PC-9 (cell line): ENCODE measurements around the gene ZNF785.

Source experiments
- EZH2 ChIP-seq: fragments of 200-600 bp; sonication (generic); IDR thresholded peaks from 2 replicates; pipeline ENCODE4 v1.8.0; 2017; ENCODE audit warnings: antibody characterized with exemption, low read depth
- TF ChIP-seq, protein P1 (sequence below): fragments of 200-600 bp; sonication (generic); conservative IDR thresholded peaks from 2 replicates; pipeline ENCODE4 v1.6.1; 2017; ENCODE audit warnings: mixed run types, antibody characterized with exemption, mild to moderate bottlenecking, moderate library complexity

DNA sequence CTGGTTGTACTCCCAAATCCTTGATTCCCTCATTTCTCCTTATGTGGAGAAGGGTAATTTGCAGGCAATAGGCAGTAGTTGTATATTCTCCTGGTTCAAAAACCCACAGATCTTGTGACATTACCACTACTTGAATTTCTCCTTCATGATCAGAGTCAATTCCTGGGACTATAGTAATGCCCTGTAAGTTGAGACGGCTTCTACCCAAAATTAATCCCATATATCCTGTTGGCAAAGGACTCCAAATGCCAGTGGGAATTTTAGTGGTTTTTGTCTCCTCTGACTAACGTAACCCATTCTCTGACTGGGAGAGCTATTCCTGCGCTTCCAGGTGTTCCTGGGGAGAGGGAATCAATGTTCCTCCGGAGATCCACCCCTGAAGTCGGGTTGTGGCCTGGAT lies 36.3 kb upstream of the ZNF785 start:
- TF ChIP-seq, protein P1, sequence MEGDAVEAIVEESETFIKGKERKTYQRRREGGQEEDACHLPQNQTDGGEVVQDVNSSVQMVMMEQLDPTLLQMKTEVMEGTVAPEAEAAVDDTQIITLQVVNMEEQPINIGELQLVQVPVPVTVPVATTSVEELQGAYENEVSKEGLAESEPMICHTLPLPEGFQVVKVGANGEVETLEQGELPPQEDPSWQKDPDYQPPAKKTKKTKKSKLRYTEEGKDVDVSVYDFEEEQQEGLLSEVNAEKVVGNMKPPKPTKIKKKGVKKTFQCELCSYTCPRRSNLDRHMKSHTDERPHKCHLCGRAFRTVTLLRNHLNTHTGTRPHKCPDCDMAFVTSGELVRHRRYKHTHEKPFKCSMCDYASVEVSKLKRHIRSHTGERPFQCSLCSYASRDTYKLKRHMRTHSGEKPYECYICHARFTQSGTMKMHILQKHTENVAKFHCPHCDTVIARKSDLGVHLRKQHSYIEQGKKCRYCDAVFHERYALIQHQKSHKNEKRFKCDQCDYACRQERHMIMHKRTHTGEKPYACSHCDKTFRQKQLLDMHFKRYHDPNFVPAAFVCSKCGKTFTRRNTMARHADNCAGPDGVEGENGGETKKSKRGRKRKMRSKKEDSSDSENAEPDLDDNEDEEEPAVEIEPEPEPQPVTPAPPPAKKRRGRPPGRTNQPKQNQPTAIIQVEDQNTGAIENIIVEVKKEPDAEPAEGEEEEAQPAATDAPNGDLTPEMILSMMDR = no peak
- TF ChIP-seq EZH2 = no peak
